RWPE2 (cell line): ENCODE measurements around the gene HTR3B.
A peak's percentile ranks its signal among the peaks of the same experiment; 100 is the strongest.

Experiments
- ATAC-seq: fragments of 200-7000 bp; cut with Tn5 transposase; 3 replicates; pipeline ENCODE4 v1.9.1; 2021; ENCODE audit warnings: low read depth
- DNase-seq: peaks from one replicate; pipeline ENCODE4 v3.0.0-alpha.2; 2020; ENCODE audit warnings: low spot score
- H3K27ac ChIP-seq: fragments of 450-650 bp; 2 replicates; pipeline ENCODE4 v1.5.1; 2017; ENCODE audit warnings: mild to moderate bottlenecking; ENCODE audit not compliant: poor library complexity, severe bottlenecking
- H3K27me3 ChIP-seq: fragments of 250-450 bp; sonication (Bioruptor Pico); 2 replicates; pipeline ENCODE4 v1.5.1; 2021; ENCODE audit warnings: mild to moderate bottlenecking, moderate library complexity; ENCODE audit not compliant: insufficient read depth, poor library complexity, severe bottlenecking
- H3K36me3 ChIP-seq: fragments of 250-450 bp; sonication (Bioruptor Pico); 2 replicates; pipeline ENCODE4 v1.5.1; 2020; ENCODE audit warnings: low read depth, mild to moderate bottlenecking, moderate library complexity
- H3K4me1 ChIP-seq: fragments of 250-450 bp; sonication (Bioruptor Pico); 2 replicates; pipeline ENCODE4 v1.5.1; 2021; ENCODE audit warnings: mild to moderate bottlenecking, moderate library complexity; ENCODE audit not compliant: insufficient read depth, poor library complexity, severe bottlenecking
- H3K4me3 ChIP-seq: fragments of 250-450 bp; sonication (Bioruptor Pico); 2 replicates; pipeline ENCODE4 v1.5.1; 2021; ENCODE audit warnings: mild to moderate bottlenecking, moderate library complexity; ENCODE audit not compliant: severe bottlenecking
- H3K9me3 ChIP-seq: fragments of 250-450 bp; sonication (Bioruptor Pico); 2 replicates; pipeline ENCODE4 v1.5.1; 2021; ENCODE audit warnings: mild to moderate bottlenecking, moderate library complexity; ENCODE audit not compliant: severe bottlenecking
- TF ChIP-seq, protein P1 (sequence below): fragments of 450-650 bp; IDR thresholded peaks from one replicate; pipeline ENCODE4 v1.5.1; 2017; ENCODE audit warnings: mild to moderate bottlenecking, moderate library complexity; ENCODE audit not compliant: poor library complexity, severe bottlenecking

HTR3B gene

DNA sequence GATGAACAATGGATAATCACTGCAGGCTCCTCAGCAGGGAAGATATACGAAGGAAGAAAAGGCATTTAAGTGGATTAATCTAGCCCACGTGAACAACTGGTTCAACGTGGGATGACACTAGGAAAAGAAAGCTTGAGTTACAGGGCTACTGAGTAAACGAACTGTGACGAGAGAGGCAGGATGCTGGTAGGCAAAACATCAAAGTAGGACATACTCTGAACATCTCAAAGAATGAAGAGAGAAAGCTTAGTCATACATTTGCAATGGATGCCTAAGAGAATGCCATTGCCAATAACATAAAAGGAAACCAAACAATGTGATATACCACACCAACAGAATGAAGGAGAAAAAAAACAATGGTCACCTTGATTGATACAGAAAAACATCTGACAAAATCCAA, 42.2 kb upstream of the HTR3B start:
- DNase-seq (no peak), ATAC-seq (peak; percentile 75)
- no peak overlapping the region for H3K27ac ChIP-seq
- H3K27me3 ChIP-seq: no peaks in the 10 kb centered on the region
- H3K9me3 ChIP-seq: no peaks in the 10 kb centered on the region
- TF ChIP-seq, protein P1, sequence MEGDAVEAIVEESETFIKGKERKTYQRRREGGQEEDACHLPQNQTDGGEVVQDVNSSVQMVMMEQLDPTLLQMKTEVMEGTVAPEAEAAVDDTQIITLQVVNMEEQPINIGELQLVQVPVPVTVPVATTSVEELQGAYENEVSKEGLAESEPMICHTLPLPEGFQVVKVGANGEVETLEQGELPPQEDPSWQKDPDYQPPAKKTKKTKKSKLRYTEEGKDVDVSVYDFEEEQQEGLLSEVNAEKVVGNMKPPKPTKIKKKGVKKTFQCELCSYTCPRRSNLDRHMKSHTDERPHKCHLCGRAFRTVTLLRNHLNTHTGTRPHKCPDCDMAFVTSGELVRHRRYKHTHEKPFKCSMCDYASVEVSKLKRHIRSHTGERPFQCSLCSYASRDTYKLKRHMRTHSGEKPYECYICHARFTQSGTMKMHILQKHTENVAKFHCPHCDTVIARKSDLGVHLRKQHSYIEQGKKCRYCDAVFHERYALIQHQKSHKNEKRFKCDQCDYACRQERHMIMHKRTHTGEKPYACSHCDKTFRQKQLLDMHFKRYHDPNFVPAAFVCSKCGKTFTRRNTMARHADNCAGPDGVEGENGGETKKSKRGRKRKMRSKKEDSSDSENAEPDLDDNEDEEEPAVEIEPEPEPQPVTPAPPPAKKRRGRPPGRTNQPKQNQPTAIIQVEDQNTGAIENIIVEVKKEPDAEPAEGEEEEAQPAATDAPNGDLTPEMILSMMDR: no peak
- no peaks in the 10 kb centered on the region for H3K36me3 ChIP-seq
- H3K4me1 ChIP-seq: peaks cover 13% of the 10 kb centered on the region
- no peak overlapping the region for H3K4me3 ChIP-seq

GRCh38 chr11:113864410-113864809, 40.2 kb upstream of the HTR3B start:
- DNase-seq (no peak), ATAC-seq (no peak)
- Histone ChIP-seq H3K4me3 (no peak overlapping the region), H3K4me1 (peaks cover 7% of the 10 kb centered on the region), H3K36me3 (no peaks in the 10 kb centered on the region), H3K9me3 (no peaks in the 10 kb centered on the region), H3K27me3 (no peaks in the 10 kb centered on the region), H3K27ac (no peak overlapping the region)
- TF ChIP-seq, protein P1: no peak

- no peaks in the 10 kb centered on the region for H3K4me1 ChIP-seq
- H3K27me3 ChIP-seq: no peaks in the 10 kb centered on the region
- H3K9me3 ChIP-seq: no peaks in the 10 kb centered on the region
- H3K36me3 ChIP-seq: peaks cover 3% of the 10 kb centered on the region; the same call in 1 of the 2 replicates
- TF ChIP-seq, protein P1: no peak
- H3K4me3 ChIP-seq: no peak overlapping the region
- ATAC-seq (no peak), DNase-seq (no peak)
- H3K27ac ChIP-seq: no peak overlapping the region
These were observed 38.7 kb upstream of the HTR3B start for GRCh38 chr11:113865873-113866272.

GRCh38 chr11:113867843-113868503, 36.6 kb upstream of the HTR3B start:
- no peak overlapping the region for H3K27ac ChIP-seq
- H3K36me3 ChIP-seq: peaks cover 4% of the 10 kb centered on the region; the same call in 1 of the 2 replicates
- H3K27me3 ChIP-seq: no peaks in the 10 kb centered on the region

DNA sequence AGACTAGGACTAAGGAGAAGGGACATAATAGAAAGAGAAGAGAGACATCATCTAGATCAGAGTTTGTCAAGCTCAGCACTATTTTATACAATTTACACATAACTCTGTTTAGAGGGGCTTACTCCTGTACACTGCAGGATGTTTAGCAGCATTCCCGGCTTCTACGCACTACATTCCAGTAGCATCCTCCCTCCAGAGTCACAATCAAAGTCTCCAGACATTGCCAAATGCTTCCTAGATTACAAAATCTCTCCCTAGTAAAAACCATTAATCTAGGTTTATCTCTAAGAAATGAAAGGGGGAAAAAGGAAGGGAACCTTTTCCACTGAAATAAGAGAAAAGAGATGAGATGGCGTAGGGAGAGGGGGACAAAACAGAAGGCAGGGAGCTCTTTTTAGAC, 33.3 kb upstream of the HTR3B start:
- DNase-seq (no peak), ATAC-seq (no peak)
- Histone ChIP-seq H3K36me3 (peaks cover 4% of the 10 kb centered on the region; the same call in 1 of the 2 replicates), H3K27ac (no peak overlapping the region), H3K4me3 (no peak overlapping the region), H3K4me1 (peaks cover 7% of the 10 kb centered on the region), H3K27me3 (no peaks in the 10 kb centered on the region), H3K9me3 (no peaks in the 10 kb centered on the region)
- TF ChIP-seq, protein P1: no peak

More at GRCh38 chr11:113867843-113868503, 36.6 kb upstream of the HTR3B start:
- Histone ChIP-seq H3K4me3 (no peak overlapping the region), H3K4me1 (no peaks in the 10 kb centered on the region), H3K9me3 (no peaks in the 10 kb centered on the region)
- DNase-seq: no peak
- TF ChIP-seq, protein P1: no peak
- no peak for ATAC-seq
